ENCODE results near the gene XPNPEP1.

XPNPEP1 gene

GRCh38 chr10:109862041-109862440, 61.3 kb downstream of the XPNPEP1 start:
- DNase-seq, result no peak

GRCh38 chr10:109861081-109861480, 62.2 kb downstream of the XPNPEP1 start:
- DNase-seq, result no peak

GRCh38 chr10:109859221-109859620, 64.1 kb downstream of the XPNPEP1 start:
- no peak for DNase-seq

- no peak for DNase-seq
These were observed 67.6 kb downstream of the XPNPEP1 start for GRCh38 chr10:109855746-109856145.

- no peak for DNase-seq
These were observed 69.4 kb downstream of the XPNPEP1 start for GRCh38 chr10:109853921-109854320.

- DNase-seq, result peak; percentile 77 to 86 (median 82)
These were observed 70.8 kb downstream of the XPNPEP1 start for GRCh38 chr10:109852475-109853037.

GRCh38 chr10:109851616-109852474, 71.5 kb downstream of the XPNPEP1 start:
- DNase-seq, result no peak

- no peak for DNase-seq
These were observed 76.5 kb downstream of the XPNPEP1 start for GRCh38 chr10:109846832-109847231.

- no peak for DNase-seq
These were observed 78.0 kb downstream of the XPNPEP1 start for GRCh38 chr10:109845308-109845707.

- no peak for DNase-seq
These were observed 84.6 kb downstream of the XPNPEP1 start for GRCh38 chr10:109838592-109839244.

- no peak for DNase-seq
These were observed 85.9 kb downstream of the XPNPEP1 start for GRCh38 chr10:109837384-109837783.

- no peak for DNase-seq
These were observed 88.1 kb downstream of the XPNPEP1 start for GRCh38 chr10:109835257-109835656.

- no peak for DNase-seq
These were observed 91.5 kb downstream of the XPNPEP1 start for GRCh38 chr10:109831846-109832245.

GRCh38 chr10:109824206-109824605, 99.1 kb downstream of the XPNPEP1 start:
- no peak for DNase-seq

GRCh38 chr10:109823196-109823595, 100.1 kb downstream of the XPNPEP1 start:
- no peak for DNase-seq

- no peak for DNase-seq
These were observed 101.6 kb downstream of the XPNPEP1 start for GRCh38 chr10:109821672-109822071.

GRCh38 chr10:109820620-109821405, 102.5 kb downstream of the XPNPEP1 start:
- no peak for DNase-seq

GRCh38 chr10:109819807-109820206, 103.5 kb downstream of the XPNPEP1 start:
- no peak for DNase-seq

All from suppressor macrophage (primary cell).